ENCODE data around the gene ENTR1.

- TF ChIP-seq YY1 (IDR thresholded peaks at IDR 0.05; ENCODE audit: insufficient read depth, insufficient read length): no peak
- TF ChIP-seq ZNF274 (IDR thresholded peaks at IDR 0.05; ENCODE audit: low read depth, low read length): no peak
Measured at GRCh38 chr9:136366826-136367225, 43.6 kb downstream of the ENTR1 start.

Data from NT2/D1 (cell line).